ENCODE data around the gene ARHGEF3.
A peak's percentile ranks its signal among the peaks of the same experiment; 100 is the strongest.
"Not testable (repeated sequence)": the region's sequence is repeated elsewhere in the genome, so short reads cannot be mapped to it uniquely, and the experiment has no call there.

The ARHGEF3 gene

GRCh38 chr3:56769116-56769707 is 32.5 kb downstream of the ARHGEF3 start:
- no peak for DNase-seq

DNA sequence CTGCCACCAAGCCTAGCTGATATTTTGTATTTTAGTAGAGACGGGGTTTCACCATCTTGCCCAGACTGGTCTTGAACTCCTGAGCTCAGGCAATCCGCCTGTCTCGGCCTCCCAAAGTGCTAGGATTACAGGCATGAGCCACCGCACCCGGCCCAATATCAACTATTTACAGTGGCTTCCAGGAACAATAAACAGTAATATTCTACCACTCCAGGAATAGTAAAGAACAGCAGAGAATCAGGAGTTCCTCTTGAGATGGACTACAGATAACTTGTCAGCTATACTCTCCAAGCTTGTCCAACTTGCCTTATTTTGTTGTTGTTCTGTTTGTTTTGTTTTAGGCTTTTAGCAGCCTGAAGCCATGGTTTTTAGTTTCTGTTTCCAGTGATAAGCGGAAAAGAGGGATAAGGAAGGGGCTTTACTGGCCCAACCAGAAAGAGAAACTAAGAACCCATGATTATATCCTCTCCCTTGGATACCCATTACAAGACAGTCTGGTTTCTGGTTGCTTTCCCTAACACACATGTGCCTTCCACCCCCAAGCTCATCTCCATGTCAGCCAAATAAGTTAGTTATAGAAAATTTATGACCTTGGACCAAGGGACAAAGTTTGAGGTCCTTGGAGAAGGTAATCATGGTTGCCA is 36.7 kb downstream of the ARHGEF3 start:
- DNase-seq: no peak

- DNase-seq: no peak
Observed at GRCh38 chr3:56764184-56764583, 37.6 kb downstream of the ARHGEF3 start.

GRCh38 chr3:56763233-56763632 is 38.5 kb downstream of the ARHGEF3 start:
- DNase-seq: no peak

DNA sequence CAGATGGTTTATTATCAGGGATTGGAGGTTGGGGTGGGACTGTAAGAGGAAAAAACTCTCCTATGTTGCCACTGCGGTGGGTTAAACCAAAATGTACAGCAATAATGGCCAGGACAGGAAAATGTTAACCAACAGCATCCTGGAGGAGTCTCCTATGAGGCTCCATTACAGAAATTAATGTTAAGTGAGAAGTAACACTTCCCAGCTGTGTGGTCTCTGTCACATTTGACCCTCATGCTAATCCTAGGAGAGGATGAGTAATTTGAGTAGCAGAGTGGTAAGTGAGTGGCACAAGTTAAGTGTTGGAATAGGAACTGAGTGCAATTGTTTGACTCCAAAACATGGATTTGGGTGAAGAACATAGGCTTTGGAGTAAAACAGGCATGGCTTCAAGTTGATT is 39.0 kb downstream of the ARHGEF3 start:
- DNase-seq: peak; percentile 18

- no peak for DNase-seq
Observed at GRCh38 chr3:56761887-56762651, 39.7 kb downstream of the ARHGEF3 start.

DNA sequence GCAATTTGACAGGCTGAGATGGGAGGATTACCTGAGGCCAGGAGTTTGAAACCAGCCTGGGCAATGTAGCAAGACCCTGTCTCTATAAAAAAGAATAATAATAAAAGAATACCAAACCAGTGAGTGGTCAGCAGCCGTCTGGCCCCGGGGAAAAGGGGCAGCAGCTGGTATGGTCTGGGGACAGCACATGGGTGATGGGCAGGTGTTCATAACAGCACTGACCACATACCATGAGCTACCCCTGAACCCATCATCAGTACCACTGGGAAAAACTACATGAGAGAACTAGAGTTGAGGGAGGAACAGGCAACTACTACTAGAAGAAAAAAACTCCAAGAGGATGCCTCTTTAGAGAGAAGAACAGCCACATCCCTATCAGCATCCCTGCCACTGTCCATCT is 40.7 kb downstream of the ARHGEF3 start:
- no peak for DNase-seq

GRCh38 chr3:56759532-56759931 is 42.2 kb downstream of the ARHGEF3 start:
- no peak for DNase-seq

- DNase-seq: peak; percentile 76
Observed at GRCh38 chr3:56758539-56758981, 43.2 kb downstream of the ARHGEF3 start.

GRCh38 chr3:56758042-56758441 is 43.7 kb downstream of the ARHGEF3 start:
- not testable (repeated sequence) for DNase-seq

DNA sequence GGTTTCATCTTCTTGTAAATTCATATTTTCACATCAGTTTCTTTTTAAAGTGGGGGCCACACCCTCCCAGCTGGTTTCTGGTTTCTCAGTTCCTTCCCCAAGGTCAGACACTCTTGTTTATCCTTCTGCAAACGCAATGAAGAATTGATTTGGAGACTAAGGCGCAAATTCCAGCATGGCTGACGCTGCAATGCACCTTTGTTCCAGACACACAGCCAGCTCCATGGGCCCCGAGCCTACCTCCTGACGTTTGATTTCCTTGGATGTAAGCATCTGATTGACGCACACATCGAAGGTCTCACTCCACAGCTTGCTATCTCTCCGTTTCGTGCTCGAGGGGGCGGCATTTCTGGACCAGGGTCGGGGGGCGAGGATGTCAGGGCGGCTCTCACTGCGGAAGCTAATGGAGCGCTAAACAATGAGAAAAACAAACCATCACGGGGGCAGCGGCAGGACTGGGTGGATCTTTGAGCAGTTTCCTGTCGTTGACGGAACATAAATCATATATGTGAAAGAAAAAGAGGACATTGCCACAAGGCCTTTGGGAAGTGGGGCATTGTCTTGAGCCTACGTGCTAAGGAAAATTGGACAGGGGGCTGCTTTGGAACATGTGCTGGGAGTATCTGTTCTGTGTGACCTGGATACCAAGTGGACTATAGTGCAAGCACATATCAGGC is 46.9 kb downstream of the ARHGEF3 start:
- no peak for DNase-seq

DNA sequence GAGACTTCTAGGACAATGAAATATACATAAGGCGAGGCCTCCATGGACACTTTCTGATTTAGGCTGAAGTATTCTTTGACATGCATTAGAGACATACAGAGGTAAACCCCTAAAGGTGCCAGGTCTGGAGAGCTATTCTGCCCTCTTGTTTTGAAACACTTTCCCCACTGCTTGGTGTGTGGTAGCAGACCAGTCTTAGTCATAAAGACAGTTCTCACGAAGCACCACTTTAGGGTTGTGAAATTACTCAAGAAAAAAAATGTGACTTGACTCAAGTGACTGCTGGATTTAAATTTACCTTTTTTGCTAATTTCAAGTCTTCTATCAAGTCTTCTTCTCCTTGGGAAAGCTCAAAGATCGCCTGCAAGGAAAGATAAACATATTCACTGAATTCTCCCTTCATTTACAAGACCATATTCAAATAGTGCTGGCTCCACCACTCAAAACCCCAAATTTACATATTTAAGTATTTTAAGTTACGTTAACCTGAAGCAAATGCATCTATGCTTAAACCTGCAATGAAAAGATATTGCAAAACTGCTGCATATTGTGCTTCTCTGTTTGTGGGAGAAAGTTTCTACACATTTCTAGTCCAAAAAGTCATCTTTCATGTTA is 48.4 kb downstream of the ARHGEF3 start:
- peak; percentile 86 for DNase-seq

DNA sequence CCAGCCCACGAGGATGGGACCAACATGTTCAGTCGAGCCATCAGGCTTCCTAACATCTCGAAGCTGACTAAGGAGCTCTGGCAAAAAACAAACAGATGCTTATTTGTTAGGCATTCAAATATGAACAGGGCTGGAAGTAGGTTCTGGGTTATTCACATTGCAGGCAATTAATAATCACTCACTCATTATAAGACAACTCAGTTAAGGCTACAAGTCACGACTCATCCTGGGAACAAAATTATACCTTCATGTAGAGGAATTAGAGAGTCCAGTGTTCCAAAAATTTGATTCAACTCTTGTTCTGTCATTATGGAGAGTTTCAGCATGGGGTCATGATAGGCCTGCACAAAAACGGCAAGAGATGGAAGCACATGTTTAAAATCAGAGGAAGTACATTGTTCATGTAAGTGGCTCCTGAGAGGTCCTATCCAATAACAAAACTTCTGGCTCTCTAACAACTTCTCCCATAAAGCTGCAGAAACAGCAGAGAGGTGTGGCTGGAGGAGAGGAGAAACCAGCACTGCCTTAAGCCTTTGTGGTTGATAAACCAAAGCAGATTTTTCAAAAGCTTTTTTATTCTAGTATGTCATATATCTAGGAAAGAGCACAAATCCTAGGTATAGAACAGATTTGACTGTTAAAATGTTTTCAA is 50.6 kb downstream of the ARHGEF3 start:
- DNase-seq: no peak

DNA sequence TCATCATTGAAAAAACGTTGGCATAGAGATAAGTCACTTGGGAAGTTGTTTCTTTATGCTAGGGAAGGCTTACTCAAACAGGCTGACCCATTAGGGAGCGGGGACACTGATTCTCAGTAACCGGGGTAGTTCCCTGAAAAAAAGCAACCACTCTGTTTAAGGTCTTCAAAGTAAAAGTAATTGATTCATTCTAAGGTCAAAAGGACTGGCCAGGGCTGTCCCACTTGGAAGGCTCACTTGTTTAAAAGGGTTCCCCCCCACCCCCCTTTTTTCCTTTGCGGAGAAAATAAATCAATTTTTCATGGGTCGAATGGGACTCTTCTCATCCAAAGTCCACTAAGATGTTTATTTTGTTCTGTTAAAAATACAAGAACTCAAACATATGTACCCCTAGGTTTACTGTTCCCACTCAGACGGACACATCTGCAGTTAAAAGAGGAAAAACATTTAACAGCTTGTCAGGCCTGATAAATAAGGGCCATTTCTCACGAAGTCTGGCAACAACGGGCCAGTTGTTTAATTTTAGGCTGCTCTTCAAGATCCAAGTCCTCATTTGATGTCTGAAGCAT is 53.0 kb downstream of the ARHGEF3 start:
- no peak for DNase-seq

- DNase-seq: no peak
Observed at GRCh38 chr3:56747150-56747549, 54.6 kb downstream of the ARHGEF3 start.

GRCh38 chr3:56744016-56744415 is 57.7 kb downstream of the ARHGEF3 start:
- no peak for DNase-seq

GRCh38 chr3:56742887-56743286 is 58.9 kb downstream of the ARHGEF3 start:
- no peak for DNase-seq

DNA sequence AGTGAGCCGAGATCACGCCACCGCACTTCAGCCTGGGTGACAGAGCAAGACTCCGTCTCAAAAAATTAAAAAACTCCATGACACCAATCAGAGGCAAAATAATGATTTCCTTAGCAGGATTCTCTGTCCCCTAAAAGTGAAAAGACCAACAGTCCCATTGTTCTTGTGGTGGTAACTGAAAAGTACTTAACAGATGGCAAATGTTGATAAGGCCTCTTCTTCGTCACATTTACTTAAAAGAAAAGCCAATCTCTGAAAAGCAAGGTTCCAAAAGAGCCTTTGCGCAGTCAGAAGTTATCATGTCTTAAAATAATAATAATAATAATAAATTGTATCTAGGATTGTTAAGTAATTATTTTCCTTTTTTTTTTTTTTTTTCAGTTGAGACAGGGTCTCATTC is 62.7 kb downstream of the ARHGEF3 start:
- DNase-seq: no peak

GRCh38 chr3:56737006-56737405 is 64.7 kb downstream of the ARHGEF3 start:
- no peak for DNase-seq

GRCh38 chr3:56732109-56732508 is 69.6 kb downstream of the ARHGEF3 start:
- no peak for DNase-seq

- DNase-seq: peak; percentile 79
Observed at GRCh38 chr3:56725175-56725574, 76.6 kb downstream of the ARHGEF3 start.

DNA sequence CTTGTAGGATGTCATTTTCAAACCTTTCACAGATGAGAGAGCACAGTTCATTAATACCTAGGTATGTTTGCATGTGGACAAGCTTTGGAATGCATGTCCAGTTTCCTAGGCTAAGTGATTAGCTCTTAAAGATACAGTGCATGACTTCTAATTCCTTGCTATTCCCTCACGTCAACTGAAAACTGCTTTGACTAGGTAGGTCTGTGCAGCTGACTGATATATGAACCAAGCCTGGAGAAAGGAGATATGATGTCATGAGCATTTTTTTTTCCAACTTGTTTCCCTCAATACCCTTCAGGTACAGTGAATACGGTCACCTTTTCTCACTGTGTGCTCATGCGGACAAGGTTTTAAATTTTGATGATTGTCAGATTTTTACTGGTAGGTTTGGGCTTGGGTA is 77.1 kb downstream of the ARHGEF3 start:
- DNase-seq: peak; percentile 6
